HL-60 (cell line): Measurements from ENCODE around the gene TP53AIP1.

Experiments
- POLR2AphosphoS5 ChIP-seq: IDR thresholded peaks from 2 replicates; pipeline ENCODE4 v1.6.1; 2012; ENCODE audit warnings: low read depth
- TF ChIP-seq, protein P1 (sequence below): IDR thresholded peaks from one replicate; pipeline ENCODE4 v1.5.1; 2011; ENCODE audit warnings: low read length, control low read depth, inconsistent platforms; ENCODE audit not compliant: insufficient read depth
- TF ChIP-seq, protein P2 (sequence below): IDR thresholded peaks from 2 replicates; pipeline ENCODE4 v1.6.1; 2012; ENCODE audit warnings: low read depth; ENCODE audit not compliant: insufficient replicate concordance

DNA sequence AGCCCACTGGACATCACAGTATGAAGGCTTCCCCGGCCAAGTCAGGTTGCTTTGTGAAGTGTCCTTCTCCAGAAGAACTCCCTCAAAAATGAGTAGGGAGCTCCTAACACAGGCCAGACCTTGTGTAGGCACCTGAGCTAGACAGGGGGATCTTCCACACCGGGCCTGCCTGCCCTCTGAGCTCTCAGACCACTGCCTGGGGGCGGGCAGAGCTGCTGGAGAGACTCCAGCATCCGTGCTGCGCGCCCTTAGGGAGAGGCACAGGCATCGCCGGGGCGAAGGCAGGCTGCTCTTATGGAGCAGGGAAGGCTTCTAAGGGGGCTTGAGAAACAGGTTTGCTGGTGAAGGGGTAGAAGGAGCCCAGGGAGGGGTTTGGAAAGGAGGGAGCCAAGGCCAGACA lies 47.1 kb downstream of the TP53AIP1 start:
- TF ChIP-seq, protein P1, sequence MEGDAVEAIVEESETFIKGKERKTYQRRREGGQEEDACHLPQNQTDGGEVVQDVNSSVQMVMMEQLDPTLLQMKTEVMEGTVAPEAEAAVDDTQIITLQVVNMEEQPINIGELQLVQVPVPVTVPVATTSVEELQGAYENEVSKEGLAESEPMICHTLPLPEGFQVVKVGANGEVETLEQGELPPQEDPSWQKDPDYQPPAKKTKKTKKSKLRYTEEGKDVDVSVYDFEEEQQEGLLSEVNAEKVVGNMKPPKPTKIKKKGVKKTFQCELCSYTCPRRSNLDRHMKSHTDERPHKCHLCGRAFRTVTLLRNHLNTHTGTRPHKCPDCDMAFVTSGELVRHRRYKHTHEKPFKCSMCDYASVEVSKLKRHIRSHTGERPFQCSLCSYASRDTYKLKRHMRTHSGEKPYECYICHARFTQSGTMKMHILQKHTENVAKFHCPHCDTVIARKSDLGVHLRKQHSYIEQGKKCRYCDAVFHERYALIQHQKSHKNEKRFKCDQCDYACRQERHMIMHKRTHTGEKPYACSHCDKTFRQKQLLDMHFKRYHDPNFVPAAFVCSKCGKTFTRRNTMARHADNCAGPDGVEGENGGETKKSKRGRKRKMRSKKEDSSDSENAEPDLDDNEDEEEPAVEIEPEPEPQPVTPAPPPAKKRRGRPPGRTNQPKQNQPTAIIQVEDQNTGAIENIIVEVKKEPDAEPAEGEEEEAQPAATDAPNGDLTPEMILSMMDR = no peak
- no peak for TF ChIP-seq POLR2AphosphoS5
- TF ChIP-seq, protein P2, sequence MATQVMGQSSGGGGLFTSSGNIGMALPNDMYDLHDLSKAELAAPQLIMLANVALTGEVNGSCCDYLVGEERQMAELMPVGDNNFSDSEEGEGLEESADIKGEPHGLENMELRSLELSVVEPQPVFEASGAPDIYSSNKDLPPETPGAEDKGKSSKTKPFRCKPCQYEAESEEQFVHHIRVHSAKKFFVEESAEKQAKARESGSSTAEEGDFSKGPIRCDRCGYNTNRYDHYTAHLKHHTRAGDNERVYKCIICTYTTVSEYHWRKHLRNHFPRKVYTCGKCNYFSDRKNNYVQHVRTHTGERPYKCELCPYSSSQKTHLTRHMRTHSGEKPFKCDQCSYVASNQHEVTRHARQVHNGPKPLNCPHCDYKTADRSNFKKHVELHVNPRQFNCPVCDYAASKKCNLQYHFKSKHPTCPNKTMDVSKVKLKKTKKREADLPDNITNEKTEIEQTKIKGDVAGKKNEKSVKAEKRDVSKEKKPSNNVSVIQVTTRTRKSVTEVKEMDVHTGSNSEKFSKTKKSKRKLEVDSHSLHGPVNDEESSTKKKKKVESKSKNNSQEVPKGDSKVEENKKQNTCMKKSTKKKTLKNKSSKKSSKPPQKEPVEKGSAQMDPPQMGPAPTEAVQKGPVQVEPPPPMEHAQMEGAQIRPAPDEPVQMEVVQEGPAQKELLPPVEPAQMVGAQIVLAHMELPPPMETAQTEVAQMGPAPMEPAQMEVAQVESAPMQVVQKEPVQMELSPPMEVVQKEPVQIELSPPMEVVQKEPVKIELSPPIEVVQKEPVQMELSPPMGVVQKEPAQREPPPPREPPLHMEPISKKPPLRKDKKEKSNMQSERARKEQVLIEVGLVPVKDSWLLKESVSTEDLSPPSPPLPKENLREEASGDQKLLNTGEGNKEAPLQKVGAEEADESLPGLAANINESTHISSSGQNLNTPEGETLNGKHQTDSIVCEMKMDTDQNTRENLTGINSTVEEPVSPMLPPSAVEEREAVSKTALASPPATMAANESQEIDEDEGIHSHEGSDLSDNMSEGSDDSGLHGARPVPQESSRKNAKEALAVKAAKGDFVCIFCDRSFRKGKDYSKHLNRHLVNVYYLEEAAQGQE = no peak
